CD4-positive, alpha-beta T cell treated with Interleukin-4 for 4 hours (primary cell): Measurements from ENCODE around the gene C5AR2.
A peak's percentile ranks its signal among the peaks of the same experiment; 100 is the strongest.

Experiments
- DNase-seq: peaks from one replicate; pipeline ENCODE4 v3.0.0-alpha.2; 2020

C5AR2 gene

GRCh38 chr19:47390533-47391488, 58.8 kb downstream of the C5AR2 start:
- DNase-seq: no peak

DNA sequence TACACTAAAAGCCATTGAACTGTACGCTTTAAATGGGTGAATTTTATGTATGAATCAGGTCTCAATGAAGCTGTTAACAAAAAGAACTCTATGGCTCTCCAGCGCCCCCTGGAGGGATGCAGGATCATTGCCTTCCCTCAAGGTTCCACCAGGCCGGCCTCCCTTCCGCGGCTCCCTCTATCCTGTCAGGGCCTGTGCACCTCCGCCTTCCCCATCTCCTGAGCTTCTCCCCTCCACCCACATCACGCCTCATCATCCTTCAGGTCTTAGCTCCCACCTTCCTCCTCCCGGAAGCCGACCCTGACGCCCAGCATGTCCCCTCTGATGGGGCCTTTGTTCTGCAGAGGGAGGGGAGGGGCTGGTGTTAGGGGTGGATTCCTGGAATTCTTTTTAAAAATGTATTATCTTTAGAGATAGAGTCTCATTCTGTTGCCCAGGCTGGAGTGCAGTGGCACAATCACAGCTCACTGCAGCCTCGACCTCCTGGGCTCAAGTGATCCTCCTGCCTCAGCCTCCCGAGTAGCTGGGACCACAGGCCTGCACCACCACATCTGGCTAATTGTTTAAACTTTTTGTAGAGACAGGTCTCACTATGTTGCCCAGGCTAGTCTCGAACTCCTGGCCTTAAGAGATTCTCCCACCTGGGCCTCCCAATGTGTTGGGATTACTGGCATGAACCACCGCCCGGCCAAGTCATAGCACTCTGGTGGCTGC, 59.7 kb downstream of the C5AR2 start:
- DNase-seq: peak; percentile 75
